22Rv1 (cell line): ENCODE results near the gene WDFY3.

Source experiments
- ZFX ChIP-seq: fragments of 450-650 bp; IDR thresholded peaks from 2 replicates; pipeline ENCODE4 v1.6.1; 2017; ENCODE audit warnings: antibody characterized with exemption, borderline replicate concordance
- TF ChIP-seq, protein P1 (sequence below): fragments of 450-650 bp; IDR thresholded peaks from 2 replicates; pipeline ENCODE4 v1.5.1; 2017; ENCODE audit warnings: mild to moderate bottlenecking

DNA sequence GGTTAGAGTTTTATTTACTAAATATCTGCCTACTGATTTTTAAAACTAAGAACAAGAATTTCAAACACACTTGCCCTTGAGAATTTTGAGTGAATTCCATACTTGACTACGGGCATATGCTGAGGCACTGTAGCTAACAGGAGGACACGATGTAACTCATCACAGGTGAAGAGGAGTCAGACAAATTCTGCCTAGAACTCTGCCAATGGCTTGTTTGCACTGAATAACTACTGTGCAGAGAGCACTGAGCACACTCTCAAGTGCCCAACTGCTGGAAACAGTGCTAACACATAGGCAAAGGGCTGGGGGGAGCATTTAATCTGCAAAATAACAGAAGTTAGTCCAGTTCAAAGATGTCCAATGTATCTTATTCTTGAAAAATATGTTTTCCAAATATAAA is 104.4 kb downstream of the WDFY3 start:
- TF ChIP-seq, protein P1, sequence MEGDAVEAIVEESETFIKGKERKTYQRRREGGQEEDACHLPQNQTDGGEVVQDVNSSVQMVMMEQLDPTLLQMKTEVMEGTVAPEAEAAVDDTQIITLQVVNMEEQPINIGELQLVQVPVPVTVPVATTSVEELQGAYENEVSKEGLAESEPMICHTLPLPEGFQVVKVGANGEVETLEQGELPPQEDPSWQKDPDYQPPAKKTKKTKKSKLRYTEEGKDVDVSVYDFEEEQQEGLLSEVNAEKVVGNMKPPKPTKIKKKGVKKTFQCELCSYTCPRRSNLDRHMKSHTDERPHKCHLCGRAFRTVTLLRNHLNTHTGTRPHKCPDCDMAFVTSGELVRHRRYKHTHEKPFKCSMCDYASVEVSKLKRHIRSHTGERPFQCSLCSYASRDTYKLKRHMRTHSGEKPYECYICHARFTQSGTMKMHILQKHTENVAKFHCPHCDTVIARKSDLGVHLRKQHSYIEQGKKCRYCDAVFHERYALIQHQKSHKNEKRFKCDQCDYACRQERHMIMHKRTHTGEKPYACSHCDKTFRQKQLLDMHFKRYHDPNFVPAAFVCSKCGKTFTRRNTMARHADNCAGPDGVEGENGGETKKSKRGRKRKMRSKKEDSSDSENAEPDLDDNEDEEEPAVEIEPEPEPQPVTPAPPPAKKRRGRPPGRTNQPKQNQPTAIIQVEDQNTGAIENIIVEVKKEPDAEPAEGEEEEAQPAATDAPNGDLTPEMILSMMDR: no peak
- TF ChIP-seq ZFX: no peak
